ENCODE data around the gene COL20A1. TPM values are rescaled to one million over a fixed set of nuclear protein-coding genes. Genes with fewer than 3 reads are reported as not detected.

COL20A1 gene
- total RNA-seq, 1 donor from 2014 or later: not detected

GRCh38 chr20:63346131-63347080 lies 53.4 kb downstream of the COL20A1 start:
- DNase-seq (ENCODE audit: low read depth): no peak
- Histone ChIP-seq H3K36me3 (ENCODE audit: control insufficient read depth, insufficient read depth, low read length) (no peaks in the 10 kb centered on the region), H3K27me3 (ENCODE audit: control insufficient read depth, insufficient read depth, low read length) (peaks cover 20% of the 10 kb centered on the region), H3K4me3 (ENCODE audit: low read depth, low read length) (no peak overlapping the region)
- TF ChIP-seq CTCF (IDR thresholded peaks at IDR 0.05; ENCODE audit: insufficient read depth, low read length, poor library complexity, severe bottlenecking): no peak

GRCh38 chr20:63347081-63347741 lies 54.2 kb downstream of the COL20A1 start:
- H3K4me3 ChIP-seq (ENCODE audit: low read depth, low read length): no peak overlapping the region
- TF ChIP-seq CTCF (IDR thresholded peaks at IDR 0.05; ENCODE audit: insufficient read depth, low read length, poor library complexity, severe bottlenecking): no peak
- peaks cover 21% of the 10 kb centered on the region for H3K27me3 ChIP-seq (ENCODE audit: control insufficient read depth, insufficient read depth, low read length)
- no peaks in the 10 kb centered on the region for H3K36me3 ChIP-seq (ENCODE audit: control insufficient read depth, insufficient read depth, low read length)
- no peak for DNase-seq (ENCODE audit: low read depth)

- Histone ChIP-seq H3K4me3 (ENCODE audit: low read depth, low read length) (no peak overlapping the region), H3K36me3 (ENCODE audit: control insufficient read depth, insufficient read depth, low read length) (no peaks in the 10 kb centered on the region), H3K27me3 (ENCODE audit: control insufficient read depth, insufficient read depth, low read length) (peaks cover 19% of the 10 kb centered on the region)
- no peak for DNase-seq (ENCODE audit: low read depth)
- TF ChIP-seq CTCF (IDR thresholded peaks at IDR 0.05; ENCODE audit: insufficient read depth, low read length, poor library complexity, severe bottlenecking): no peak
Observed at GRCh38 chr20:63347950-63348827, 55.2 kb downstream of the COL20A1 start.

- H3K36me3 ChIP-seq (ENCODE audit: control insufficient read depth, insufficient read depth, low read length): no peaks in the 10 kb centered on the region
- H3K27me3 ChIP-seq (ENCODE audit: control insufficient read depth, insufficient read depth, low read length): peaks cover 12% of the 10 kb centered on the region
- H3K4me3 ChIP-seq (ENCODE audit: low read depth, low read length): no peak overlapping the region
- no peak for TF ChIP-seq CTCF (IDR thresholded peaks at IDR 0.05; ENCODE audit: insufficient read depth, low read length, poor library complexity, severe bottlenecking)
- DNase-seq (ENCODE audit: low read depth): no peak
Observed at GRCh38 chr20:63348828-63349515, 56.0 kb downstream of the COL20A1 start.

GRCh38 chr20:63349516-63349895 lies 56.5 kb downstream of the COL20A1 start:
- peaks cover 7% of the 10 kb centered on the region for H3K27me3 ChIP-seq (ENCODE audit: control insufficient read depth, insufficient read depth, low read length)
- TF ChIP-seq CTCF (IDR thresholded peaks at IDR 0.05; ENCODE audit: insufficient read depth, low read length, poor library complexity, severe bottlenecking): no peak

More at GRCh38 chr20:63349516-63349895, 56.5 kb downstream of the COL20A1 start:
- H3K36me3 ChIP-seq (ENCODE audit: control insufficient read depth, insufficient read depth, low read length): no peaks in the 10 kb centered on the region
- no peak for DNase-seq (ENCODE audit: low read depth)
- no peak overlapping the region for H3K4me3 ChIP-seq (ENCODE audit: low read depth, low read length)
